ENCODE measurements around the gene EXD3. TPM values are rescaled to one million over a fixed set of nuclear protein-coding genes. Genes with fewer than 3 reads are reported as not detected.

The EXD3 gene
- total RNA-seq, 1 donor from 2014 or later = 10.8 TPM

- DNase-seq (ENCODE audit: low read depth) (no peak), FAIRE-seq (no peak)
- Histone ChIP-seq H3K4me3 (ENCODE audit: low read depth, low read length) (no peak overlapping the region), H3K27me3 (ENCODE audit: control insufficient read depth, insufficient read depth, low read length) (peaks cover 3% of the 10 kb centered on the region), H3K36me3 (ENCODE audit: control insufficient read depth, insufficient read depth, low read length) (no peaks in the 10 kb centered on the region)
- TF ChIP-seq CTCF (IDR thresholded peaks at IDR 0.05; ENCODE audit: insufficient read depth, low read length, severe bottlenecking) = no peak
Observed at GRCh38 chr9:137405677-137406081, 17.3 kb downstream of the EXD3 start.

- H3K4me3 ChIP-seq (ENCODE audit: low read depth, low read length) = no peak overlapping the region
- H3K36me3 ChIP-seq (ENCODE audit: control insufficient read depth, insufficient read depth, low read length) = no peaks in the 10 kb centered on the region
- FAIRE-seq (no peak), DNase-seq (ENCODE audit: low read depth) (no peak)
- H3K27me3 ChIP-seq (ENCODE audit: control insufficient read depth, insufficient read depth, low read length) = peaks cover 3% of the 10 kb centered on the region
- no peak for TF ChIP-seq CTCF (IDR thresholded peaks at IDR 0.05; ENCODE audit: insufficient read depth, low read length, severe bottlenecking)
Observed at GRCh38 chr9:137404961-137405567, 17.9 kb downstream of the EXD3 start.

GRCh38 chr9:137403269-137403668 is 19.7 kb downstream of the EXD3 start:
- Histone ChIP-seq H3K27me3 (ENCODE audit: control insufficient read depth, insufficient read depth, low read length) (peaks cover 3% of the 10 kb centered on the region), H3K4me3 (ENCODE audit: low read depth, low read length) (no peak overlapping the region), H3K36me3 (ENCODE audit: control insufficient read depth, insufficient read depth, low read length) (no peaks in the 10 kb centered on the region)
- TF ChIP-seq CTCF (IDR thresholded peaks at IDR 0.05; ENCODE audit: insufficient read depth, low read length, severe bottlenecking) = no peak
- DNase-seq (ENCODE audit: low read depth) (no peak), FAIRE-seq (no peak)

GRCh38 chr9:137402746-137403145 is 20.2 kb downstream of the EXD3 start:
- no peak overlapping the region for H3K4me3 ChIP-seq (ENCODE audit: low read depth, low read length)
- no peak for TF ChIP-seq CTCF (IDR thresholded peaks at IDR 0.05; ENCODE audit: insufficient read depth, low read length, severe bottlenecking)
- DNase-seq (ENCODE audit: low read depth) (no peak), FAIRE-seq (no peak)
- peaks cover 3% of the 10 kb centered on the region for H3K27me3 ChIP-seq (ENCODE audit: control insufficient read depth, insufficient read depth, low read length)
- H3K36me3 ChIP-seq (ENCODE audit: control insufficient read depth, insufficient read depth, low read length) = no peaks in the 10 kb centered on the region

GRCh38 chr9:137398561-137399468 is 24.1 kb downstream of the EXD3 start:
- Histone ChIP-seq H3K27me3 (ENCODE audit: control insufficient read depth, insufficient read depth, low read length) (no peaks in the 10 kb centered on the region), H3K4me3 (ENCODE audit: low read depth, low read length) (no peak overlapping the region), H3K36me3 (ENCODE audit: control insufficient read depth, insufficient read depth, low read length) (no peaks in the 10 kb centered on the region)
- TF ChIP-seq CTCF (IDR thresholded peaks at IDR 0.05; ENCODE audit: insufficient read depth, low read length, severe bottlenecking) = no peak
- FAIRE-seq = no peak
- no peak for DNase-seq (ENCODE audit: low read depth)

Measured in bronchial epithelial cell (primary cell).